ENCODE data around the gene ATAD5.

Gene ATAD5

GRCh38 chr17:30920282-30920681, 88.5 kb downstream of the ATAD5 start:
- TF ChIP-seq, protein P1, sequence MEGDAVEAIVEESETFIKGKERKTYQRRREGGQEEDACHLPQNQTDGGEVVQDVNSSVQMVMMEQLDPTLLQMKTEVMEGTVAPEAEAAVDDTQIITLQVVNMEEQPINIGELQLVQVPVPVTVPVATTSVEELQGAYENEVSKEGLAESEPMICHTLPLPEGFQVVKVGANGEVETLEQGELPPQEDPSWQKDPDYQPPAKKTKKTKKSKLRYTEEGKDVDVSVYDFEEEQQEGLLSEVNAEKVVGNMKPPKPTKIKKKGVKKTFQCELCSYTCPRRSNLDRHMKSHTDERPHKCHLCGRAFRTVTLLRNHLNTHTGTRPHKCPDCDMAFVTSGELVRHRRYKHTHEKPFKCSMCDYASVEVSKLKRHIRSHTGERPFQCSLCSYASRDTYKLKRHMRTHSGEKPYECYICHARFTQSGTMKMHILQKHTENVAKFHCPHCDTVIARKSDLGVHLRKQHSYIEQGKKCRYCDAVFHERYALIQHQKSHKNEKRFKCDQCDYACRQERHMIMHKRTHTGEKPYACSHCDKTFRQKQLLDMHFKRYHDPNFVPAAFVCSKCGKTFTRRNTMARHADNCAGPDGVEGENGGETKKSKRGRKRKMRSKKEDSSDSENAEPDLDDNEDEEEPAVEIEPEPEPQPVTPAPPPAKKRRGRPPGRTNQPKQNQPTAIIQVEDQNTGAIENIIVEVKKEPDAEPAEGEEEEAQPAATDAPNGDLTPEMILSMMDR (IDR thresholded peaks at IDR 0.05; ENCODE audit: borderline replicate concordance, control extremely low read depth, extremely low read depth, insufficient read depth, missing control alignments): no peak

DNA sequence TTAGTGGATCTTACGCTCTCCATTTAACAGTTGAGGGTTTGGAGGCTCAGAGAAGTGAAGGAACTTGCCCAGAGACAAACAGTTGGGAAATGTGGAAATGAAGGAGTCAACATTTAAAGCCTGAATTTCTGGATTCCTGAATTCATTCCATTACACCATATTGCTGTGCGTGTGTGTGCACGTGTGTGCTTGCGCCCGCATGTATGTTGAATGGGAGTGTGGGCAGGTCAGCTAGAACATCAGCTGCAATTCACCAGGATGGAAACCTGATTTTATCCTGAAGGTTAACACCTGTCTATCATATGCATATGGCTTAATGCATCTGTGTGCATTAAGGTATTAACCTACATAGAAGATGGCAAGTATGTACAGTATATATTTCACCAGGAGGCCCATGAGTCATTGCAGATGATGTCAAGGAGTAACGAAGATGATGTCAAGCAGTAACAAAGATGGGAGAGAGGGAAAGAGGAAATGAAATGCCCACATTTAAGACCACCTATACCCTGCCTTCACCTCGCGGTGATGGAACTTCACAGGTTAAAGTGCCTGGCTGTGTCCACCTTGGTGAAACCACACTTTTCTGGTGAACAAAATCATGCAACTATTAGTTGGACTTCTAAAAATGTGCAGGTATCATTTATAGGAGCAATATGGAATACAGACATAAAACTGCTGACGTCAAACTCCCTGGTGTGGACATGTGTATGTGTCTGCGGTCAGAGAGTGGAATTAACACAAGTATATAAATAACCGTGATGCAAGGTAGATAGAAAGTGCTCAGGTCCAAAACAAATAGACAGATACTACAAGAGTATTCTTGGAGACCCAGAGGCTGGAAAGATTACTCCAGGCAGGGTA, 89.1 kb downstream of the ATAD5 start:
- in situ Hi-C loops (cut with MboI; ENCODE audit: low sequenced_read_pairs, unreplicated experiment): no loop called here
- no peak for DNase-seq (ENCODE audit: low spot score)
- TF ChIP-seq, protein P1 (IDR thresholded peaks at IDR 0.05; ENCODE audit: borderline replicate concordance, control extremely low read depth, extremely low read depth, insufficient read depth, missing control alignments): no peak

More at GRCh38 chr17:30920282-30920681, 88.5 kb downstream of the ATAD5 start:
- DNase-seq (ENCODE audit: low spot score): no peak
- in situ Hi-C loops (cut with MboI; ENCODE audit: low sequenced_read_pairs, unreplicated experiment): no loop called here

DNA sequence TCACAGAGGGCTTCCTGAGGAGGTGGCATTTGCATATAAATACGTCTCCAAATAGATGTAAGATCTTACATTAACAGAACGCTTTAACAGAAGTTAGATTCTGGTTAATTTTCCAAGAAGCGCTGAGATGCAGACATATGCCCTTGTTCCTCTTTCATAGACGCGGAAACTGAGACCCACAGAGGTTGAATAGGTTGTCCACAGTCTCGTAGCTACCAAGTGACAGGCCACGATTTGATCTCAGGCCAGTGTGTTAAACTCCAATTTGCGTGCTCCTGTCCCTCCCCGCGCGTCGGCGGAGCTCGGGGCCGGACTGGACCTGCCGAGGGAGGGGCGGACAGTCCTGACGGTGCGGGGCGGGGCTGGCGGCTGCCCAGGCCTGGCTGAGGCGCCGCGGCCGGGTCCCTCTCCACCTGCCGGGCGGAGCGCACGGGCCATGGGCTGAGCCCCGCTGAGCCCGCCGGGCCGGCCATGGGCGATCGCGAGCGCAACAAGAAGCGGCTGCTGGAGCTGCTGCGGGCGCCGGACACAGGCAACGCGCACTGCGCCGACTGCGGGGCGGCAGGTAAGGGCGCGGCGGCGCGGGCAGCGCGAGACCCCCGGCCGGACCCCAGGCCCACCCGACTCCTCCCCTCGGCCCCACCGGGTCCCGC, 89.9 kb downstream of the ATAD5 start, which contains the start of gene ADAP2:
ADAP2 (plus strand) TSS at position 402 of the 653 bp plus-strand sequence; CDS start at position 472, 70 bp downstream.
- TF ChIP-seq, protein P1 (IDR thresholded peaks at IDR 0.05; ENCODE audit: borderline replicate concordance, control extremely low read depth, extremely low read depth, insufficient read depth, missing control alignments): no peak
- in situ Hi-C loops (cut with MboI; ENCODE audit: low sequenced_read_pairs, unreplicated experiment): no loop called here
- DNase-seq (ENCODE audit: low spot score): peak; percentile 79

DNA sequence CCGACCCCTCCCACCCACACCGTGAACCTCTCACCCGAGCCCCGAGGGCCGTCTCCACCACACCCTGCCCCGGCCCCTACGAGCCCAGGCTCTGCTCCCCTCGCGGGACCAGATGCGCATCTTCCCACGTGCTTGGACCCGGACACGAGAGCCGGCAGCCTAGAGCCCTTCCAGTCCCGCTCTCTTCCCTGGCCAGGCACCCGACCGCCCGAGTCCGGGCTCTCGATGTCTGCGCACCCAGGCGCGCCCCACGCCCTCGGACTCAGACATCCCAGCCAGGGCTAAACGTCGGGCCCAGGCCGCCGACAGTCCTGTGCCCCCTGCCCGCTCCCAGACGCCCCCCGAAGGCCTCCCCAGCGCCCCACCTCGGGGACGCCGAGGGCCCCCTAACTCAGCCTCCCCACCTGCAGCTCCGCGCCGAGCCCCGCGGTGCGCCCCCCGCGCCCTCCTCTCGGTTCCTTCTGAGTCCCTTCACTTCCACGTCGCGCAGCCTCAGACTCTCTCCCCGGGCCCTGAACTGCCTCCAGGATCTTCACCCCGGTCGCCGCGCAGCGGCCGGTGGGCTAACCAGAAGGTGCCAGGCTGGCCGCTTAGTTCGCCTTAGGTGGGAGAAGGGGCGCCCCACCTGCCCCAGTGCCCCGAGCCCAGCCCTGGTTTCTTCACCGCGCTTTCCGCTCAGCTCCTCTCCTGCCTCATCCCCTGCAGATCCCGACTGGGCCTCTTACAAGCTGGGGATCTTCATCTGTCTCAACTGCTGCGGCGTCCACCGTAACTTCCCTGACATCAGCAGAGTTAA, 90.7 kb downstream of the ATAD5 start:
- TF ChIP-seq, protein P1 (IDR thresholded peaks at IDR 0.05; ENCODE audit: borderline replicate concordance, control extremely low read depth, extremely low read depth, insufficient read depth, missing control alignments): no peak
- peak; percentile 64 for DNase-seq (ENCODE audit: low spot score)

DNA sequence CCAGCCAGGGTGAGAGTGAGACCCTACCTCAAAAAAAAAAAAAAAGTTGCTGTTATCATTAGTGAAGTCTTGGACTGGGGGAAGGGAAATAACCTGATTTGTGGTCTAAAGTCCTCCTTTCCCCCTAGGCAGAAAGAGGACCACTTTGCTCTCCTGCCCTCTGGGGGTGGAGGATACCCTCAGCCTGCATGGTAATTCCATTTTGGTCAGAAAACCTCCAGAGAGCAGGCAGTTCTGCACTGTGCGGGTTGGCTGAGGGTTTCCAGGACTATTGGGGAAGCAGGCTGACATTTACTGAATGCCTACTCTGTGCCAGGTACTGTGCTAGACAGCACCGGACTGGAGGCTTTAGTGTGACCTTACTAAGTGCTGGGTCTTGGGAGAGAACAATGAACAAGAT, 92.6 kb downstream of the ATAD5 start:
- no peak for DNase-seq (ENCODE audit: low spot score)
- in situ Hi-C loops (cut with MboI; ENCODE audit: low sequenced_read_pairs, unreplicated experiment): no loop called here
- TF ChIP-seq, protein P1 (IDR thresholded peaks at IDR 0.05; ENCODE audit: borderline replicate concordance, control extremely low read depth, extremely low read depth, insufficient read depth, missing control alignments): no peak

More for the DNA sequence above, 90.7 kb downstream of the ATAD5 start:
- in situ Hi-C loops (cut with MboI; ENCODE audit: low sequenced_read_pairs, unreplicated experiment): no loop called here

- in situ Hi-C loops (cut with MboI; ENCODE audit: low sequenced_read_pairs, unreplicated experiment): no loop called here
- DNase-seq (ENCODE audit: low spot score): peak; percentile 50
- TF ChIP-seq, protein P1 (IDR thresholded peaks at IDR 0.05; ENCODE audit: borderline replicate concordance, control extremely low read depth, extremely low read depth, insufficient read depth, missing control alignments): no peak
Measured at GRCh38 chr17:30926516-30926915, 94.8 kb downstream of the ATAD5 start.

Measured in GM13976 (cell line).